HG02678 (cell line): ENCODE results near the gene MESP2.
"Not testable (repeated sequence)": the region's sequence is repeated elsewhere in the genome, so short reads cannot be mapped to it uniquely, and the experiment has no call there.

ENCODE experiments used
- ATAC-seq: cut with Tn5 transposase; IDR thresholded peaks from one replicate; pipeline ENCODE4 v1.9.1; 2021; ENCODE audit warnings: mild to moderate bottlenecking, moderate library complexity; ENCODE audit not compliant: unreplicated experiment

The MESP2 gene

DNA sequence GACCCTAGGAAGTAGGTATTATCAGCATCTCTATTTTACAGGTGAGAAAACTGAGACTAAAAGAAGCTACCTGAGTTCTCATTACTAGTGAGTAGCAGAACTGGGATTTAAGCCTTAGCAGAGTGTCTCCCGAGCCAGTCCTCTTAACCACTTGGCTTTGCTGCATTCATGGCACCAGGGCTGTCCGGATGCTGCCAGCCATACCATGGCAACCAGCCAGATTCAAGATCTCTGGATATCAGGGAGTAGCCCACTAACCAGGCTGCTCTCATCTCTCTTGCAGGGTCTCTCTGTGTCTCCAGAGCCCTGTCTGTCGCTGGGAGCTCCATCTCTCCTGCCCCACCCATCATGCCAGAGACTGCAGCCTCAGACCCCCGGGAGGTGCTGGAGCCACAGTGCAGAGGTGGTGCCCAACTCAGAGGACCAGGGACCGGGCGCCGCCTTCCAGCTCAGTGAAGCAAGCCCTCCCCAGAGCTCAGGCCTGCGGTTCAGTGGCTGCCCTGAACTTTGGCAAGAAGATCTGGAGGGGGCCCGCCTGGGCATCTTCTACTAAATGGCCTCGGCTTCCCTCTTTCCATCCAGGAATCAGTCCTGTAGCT lies 1.7 kb downstream of the MESP2 start:
- ATAC-seq: no peak

DNA sequence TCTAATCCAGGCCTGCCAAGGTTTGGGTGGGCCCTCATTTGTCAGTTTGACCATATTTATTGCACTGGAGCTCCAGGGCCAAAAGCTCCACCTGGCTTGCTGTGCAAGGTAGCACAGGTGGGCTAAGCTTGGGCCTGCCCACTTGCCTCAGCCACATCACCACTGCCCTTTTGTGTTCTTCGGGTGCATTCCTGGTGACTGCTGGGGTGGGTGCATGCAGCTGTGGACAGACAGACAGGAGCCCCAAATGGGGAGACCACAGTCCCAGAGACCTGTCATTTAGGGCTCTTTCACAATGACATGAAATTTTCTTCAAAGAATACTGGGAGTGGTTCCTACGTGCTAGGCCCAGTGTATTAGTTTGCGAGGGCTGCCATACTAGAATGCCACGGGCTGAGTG lies 2.7 kb downstream of the MESP2 start:
- no peak for ATAC-seq

DNA sequence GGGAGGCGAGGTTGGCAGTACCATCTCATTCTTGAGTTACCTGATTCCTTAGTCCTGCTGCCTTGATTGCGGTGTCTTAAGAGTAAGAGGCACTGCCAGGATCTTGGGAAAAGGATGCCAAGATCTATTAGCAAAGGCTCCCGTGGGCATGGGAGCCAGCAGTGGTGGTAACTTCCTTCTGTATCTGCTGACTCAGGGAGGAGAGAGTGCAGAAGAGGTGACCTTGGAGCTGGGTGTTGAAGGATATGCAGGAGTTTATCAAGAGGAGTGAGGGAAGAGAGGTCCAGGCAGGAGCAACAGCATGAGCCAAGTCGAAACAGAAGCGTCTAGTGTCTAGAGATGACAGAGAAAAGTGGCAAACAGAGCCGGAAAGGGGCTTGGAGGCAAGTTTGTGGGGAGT lies 4.5 kb downstream of the MESP2 start:
- ATAC-seq: no peak

DNA sequence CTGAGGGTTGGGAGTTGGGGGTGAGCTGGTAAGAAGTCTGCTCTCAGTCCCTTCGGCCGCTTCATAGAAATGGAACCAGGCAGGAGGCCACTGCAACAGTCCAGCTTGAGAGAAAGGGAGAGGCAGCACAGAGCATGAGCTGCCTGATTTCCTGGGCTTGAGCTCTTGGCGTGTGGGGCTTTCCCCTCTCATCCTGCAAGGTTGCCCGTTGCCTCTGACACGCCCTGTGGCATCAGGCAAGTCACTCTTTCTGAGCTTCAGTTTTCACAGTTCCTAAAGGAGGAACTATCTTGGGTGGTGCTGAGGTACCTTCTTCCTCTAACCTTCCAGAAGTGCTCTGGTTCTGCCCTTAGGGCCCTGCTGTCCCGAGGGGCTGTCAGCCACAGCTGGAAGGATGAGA lies 4.9 kb downstream of the MESP2 start:
- no peak for ATAC-seq

DNA sequence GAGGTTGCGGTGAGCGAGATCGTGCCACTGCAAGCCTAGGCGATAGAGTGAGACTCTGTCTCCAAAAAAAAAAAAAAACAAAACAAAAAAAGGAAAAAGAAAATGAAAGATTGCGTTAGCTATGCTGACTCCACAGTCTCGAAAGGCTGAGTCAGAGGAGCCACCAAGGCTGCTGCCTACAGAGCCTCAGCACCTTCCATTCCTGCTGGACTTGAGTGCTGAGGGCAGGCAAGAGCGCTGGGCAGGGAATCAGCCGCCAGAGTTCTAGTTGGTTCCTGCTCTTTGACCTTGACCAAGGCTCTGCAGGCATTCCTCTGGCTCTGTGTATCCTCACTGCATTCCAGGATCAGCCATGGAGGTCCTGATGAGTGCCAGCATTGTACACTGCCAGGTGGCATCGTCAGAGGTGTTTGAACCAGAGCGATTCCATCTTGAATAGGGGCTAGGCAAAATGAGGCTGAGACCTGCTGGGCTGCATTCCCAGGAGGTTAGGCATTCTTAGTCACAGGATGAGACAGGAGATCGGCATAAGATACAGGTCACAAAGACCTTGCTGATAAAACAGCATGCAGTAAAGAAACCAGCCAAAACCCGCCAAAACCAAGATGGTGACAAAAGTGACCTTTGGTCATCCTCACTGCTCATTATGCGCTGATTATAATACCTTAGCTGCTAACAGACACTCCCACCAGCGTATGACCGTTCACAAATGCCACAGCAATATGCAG lies 5.9 kb downstream of the MESP2 start:
- no peak for ATAC-seq

DNA sequence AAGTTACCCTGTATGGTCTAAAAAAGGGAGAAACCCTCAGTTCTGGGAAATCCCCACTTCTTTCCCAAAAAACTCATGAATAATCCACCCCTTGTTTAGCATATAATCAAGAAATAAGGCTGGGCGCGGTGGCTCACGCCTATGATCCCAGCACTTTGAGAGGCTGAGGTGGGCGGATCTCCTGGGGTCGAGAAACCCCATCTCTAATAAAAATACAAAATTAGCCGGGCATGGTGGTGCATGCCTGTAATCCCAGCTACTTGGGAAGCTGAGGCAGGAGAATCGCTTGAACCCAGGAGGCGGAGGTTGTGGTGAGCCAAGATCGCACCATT lies 6.5 kb downstream of the MESP2 start:
- ATAC-seq: not testable (repeated sequence)

DNA sequence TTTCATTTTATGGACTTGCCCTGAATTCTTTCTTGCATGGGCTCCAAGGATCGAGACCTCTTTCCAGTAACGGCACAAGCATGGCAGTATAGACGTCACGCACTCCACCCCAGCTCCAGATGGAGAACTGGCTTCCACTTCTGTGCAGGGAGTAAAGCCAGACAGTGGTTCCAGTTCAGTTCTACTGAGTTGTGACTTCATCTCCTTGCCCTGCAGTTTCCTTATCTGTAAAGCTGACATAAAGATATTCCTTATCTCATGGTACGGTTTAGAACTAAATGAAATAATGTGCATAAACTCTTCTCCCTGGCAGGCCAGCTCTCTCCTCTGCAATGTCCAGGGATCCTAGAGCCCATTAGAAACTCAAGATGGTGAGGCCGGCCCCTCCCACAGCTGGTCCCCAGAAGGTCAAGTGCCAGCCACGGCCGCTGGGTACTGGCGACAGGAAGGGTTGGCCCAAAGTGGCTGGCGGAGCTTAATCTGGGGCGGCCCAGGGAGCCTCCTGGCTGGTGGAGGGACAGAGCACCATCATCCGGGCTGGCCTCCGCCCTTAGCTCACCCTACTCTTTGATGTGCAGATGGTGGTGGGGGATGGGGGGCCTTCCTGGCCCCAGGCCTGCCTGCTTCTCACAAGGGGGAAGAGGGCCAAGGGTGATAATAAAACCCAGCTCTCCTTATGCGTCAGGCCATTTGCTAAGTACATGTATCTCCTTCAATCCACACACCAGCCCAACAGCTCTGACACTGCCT lies 7.2 kb downstream of the MESP2 start:
- no peak for ATAC-seq

DNA sequence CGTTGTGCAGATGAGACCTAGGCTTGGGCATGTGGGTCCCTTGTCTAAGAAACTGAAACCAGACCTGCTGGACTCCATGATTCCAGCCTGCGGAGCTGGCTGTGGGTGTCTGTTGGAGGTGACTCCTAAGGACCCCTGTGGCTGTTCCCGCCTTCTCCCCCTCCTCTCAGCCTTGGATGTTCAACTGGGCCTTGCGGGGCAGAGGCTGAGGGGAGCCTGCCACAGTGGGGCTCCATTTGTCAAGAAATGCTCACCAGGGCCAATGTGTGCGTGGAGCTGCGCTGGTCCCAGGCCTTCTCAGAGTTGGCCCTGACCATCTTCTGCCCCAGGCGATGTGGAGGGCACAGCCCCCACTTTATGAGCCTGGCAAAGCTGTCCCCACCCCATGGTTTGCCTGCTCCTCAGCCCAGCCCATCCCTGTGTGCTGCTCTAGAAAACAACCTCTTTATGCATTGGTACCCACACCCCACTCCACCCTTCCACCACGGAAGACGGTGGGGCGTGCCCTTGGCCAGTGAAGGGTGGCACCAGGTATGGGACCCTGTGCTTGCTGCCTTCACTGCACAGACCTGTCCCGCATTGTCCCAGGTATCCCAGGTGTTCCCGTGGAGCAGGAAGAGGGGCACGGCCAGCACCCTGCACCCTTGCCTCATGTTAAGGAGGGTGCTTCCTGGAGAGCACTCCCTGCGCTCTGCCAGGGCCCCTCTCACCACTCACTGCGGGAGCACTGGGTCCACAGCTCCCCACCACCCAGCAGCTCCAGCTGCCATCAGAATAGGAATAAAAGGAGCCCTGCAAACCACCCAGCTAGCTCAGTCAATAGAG lies 7.9 kb downstream of the MESP2 start:
- ATAC-seq: no peak

DNA sequence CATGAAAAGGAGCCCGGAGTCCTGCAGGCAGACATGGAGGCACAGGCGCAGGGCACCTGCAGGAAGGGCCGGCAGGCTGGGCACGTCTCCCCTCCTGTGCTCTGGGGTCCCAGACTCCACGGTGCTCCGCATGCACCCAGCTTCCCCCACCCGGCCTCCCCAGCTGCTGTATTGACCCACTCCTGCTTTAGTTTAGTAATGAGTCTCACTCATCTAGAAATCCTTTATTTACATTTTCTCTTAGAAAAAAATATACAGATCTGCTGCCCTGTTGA lies 8.5 kb downstream of the MESP2 start:
- no peak for ATAC-seq

DNA sequence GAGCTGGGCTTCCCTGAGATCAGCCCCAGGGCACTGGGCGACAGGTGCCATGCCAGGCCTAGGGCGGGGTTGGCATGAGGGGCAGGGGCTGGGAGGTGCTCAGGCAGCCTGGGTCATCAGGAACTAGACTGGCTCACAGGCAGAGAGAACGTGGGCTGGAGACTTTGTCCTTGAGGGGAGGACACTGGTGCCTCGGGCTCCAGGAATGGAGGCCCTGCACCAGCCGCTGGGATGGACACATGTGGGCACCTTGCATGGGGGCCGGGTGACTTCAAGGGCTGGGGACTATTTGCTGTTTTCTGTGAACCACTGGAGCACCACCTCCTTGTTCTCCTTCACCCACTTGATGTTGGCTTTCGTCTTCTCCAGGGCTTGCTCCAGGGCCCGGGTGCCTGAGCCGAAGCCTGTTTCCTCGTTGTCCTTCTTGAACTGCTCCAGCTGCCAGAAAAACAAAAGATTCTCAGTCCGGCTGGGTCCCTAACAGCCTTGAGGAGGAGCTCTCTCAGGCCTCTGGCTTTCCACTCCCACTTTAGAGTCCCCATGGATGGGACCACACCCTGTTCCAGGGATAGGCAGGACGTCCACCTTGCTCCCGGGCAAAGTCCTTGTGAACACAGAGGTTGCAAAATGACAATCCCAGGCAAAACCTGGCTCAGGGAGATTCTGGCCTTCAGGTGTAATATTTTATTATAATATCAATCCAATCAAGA lies 9.1 kb downstream of the MESP2 start:
- no peak for ATAC-seq

DNA sequence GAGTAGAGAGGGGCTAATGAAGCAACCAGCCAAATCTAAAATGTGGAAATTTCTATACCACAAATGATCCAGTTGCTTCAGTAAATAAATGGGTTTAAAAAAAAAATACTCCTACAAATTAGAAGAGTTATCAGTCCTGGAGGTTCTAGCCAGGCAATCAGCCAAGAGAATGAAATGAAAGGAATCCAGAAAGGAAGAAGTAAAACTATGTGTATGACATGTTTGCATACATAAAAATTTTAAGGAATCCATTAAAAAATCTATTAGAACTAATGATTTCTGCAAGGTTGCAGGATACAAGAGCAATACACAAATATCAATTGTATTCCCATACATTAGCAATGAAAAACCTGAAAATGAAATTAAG lies 9.6 kb downstream of the MESP2 start:
- no peak for ATAC-seq

DNA sequence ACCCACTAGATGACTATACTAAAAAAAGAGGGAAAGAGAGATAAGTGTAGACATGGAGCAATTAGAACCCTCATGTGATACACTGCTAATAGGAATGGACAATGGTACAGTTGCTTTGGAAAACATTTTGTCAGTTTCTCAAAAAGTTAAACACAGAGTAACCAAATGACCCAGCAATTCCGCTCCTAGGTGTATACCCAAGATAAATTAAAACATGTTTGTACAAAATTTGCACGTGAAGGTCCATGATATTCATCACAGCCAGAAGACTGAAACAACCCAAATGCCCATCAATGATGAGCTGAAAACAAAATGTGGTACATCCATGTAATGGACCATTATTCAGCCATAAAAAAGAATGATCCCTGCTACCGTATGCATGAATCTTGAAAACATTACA lies 11.8 kb downstream of the MESP2 start:
- no peak for ATAC-seq

DNA sequence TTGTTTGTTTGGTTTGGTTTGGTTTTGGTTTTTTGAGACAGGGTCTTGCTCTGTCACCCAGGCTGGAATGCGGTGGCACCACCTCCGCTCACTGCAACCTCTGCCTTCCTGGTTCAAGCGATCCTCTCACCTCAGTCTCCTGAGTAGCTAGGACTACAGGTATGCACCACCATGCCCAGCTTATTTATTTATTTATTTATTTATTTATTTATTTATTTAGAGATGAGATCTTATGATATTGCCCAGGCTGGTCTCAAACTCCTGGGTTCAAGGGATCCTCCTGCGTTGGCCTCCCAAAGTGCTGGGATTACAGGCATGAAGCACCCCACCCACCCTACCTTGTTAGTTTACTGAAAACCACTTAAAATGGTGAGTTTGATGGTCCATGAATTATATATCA lies 12.5 kb downstream of the MESP2 start:
- not testable (repeated sequence) for ATAC-seq

DNA sequence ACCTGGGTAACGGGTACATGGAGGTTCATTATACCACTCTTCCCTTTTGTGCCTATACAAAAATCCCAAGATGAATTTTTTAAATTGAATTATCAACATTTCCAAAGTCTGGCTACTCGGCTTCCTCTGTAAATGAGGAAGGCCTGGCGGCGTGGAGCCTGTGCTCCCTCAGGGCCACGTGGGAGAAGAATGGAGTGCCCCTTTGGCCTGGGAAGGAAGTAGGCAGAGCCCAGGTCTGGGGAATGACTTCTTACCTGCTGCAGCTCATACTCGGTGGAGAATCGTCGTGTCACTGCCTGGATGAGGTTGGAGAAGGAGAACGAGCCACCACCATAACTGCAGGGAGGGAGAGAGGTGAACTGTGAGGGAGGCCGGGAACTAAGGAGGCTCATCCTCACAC lies 14.1 kb downstream of the MESP2 start:
- no peak for ATAC-seq

DNA sequence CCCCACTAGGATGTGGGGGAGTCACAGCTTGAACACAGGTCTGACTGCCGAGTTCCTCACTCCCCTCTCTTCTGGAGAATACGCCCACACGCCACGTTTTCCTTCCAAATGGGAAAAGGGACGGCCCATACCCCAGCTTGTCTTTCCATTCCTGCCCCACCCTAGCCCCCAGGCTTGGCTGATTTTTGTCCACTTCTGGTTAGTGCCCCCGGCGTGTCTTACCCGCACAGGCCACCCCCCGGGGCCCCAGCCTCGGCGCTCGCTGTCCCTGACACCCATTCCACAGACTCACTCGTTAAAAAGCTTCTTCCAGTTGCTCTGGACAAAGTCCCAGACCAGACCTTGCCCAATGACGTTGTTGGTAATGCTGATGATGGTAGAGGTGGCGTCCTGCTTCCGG lies 14.5 kb downstream of the MESP2 start:
- ATAC-seq: no peak

DNA sequence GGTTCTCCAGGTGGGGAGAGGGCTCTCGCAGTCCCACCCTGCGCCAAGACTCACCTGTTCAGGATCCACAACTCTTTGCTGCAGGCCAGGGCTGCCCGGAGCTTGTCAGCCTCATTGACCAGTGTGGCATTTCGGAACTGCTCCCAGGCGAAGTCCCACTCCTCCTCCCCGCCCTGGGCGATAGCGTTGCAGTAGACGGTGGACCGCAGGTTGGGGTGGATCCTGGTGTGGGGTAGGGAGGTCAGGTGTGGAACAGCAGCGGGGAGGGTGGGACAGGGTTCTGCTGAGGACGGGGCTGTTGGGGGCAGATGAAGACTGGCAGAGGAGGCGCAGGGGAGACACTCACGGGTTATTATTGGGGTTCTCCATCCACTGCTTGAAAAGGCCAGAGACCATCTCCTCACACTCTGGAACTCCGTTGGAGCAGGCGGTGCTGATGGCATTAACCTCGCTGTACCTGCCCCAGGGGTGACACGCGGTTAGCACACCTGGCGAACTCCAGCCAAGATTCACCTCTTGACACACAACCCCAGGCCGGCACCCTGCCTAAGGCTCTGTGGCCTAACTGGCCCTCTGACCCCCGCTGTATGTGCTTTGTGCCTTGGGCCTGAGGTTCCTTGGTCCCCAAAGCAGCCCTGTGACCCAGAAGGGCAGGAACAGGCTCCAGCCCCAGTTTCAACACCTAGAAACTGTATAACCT lies 16.1 kb downstream of the MESP2 start:
- no peak for ATAC-seq

DNA sequence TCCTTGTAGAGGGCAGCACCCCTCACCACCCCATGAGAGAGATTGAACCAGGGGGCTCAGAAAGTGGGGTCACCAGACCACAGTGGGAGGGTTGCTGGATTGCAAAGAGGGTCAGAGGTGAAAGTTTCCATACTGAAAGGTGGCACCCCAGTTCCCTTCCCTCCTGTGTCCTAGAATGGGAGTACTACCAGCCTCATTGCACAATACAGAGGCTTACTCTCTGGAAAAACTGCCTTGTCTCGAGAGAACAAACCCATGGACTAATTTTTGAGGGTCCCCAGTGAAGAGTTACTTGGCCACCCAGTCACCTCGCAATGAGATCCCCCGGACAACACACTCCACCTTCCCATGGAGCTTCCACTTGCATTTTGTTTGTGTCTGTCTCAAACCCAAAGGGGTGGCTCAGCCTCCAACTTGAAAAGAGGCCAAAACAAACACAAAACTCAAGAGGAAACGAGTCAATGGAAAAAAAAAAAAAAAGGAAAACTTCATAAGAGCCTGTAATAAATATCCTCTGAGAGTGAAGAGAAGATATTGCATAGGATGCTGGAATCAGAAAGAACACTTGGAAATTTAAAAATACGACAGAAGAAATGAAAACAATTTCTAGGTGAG lies 18.6 kb downstream of the MESP2 start:
- no peak for ATAC-seq

DNA sequence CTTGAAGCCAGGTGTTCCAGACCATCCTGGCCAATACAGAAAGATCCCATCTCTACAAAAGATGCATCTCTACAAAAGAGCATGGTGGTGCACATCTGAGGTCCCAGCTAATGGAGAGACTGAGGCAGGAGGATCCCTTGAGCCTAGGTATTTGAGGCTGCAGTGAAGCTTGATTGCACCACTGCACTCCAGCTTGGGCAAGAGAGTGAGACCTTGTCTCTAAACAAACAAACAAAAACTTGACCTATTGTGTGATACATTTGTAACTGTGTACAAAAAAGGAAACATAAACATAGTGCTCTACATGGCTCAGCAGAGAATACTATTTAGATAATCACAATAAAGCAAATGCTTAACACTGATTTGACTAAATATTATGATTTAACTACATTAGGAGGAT lies 19.9 kb downstream of the MESP2 start:
- ATAC-seq: no peak

DNA sequence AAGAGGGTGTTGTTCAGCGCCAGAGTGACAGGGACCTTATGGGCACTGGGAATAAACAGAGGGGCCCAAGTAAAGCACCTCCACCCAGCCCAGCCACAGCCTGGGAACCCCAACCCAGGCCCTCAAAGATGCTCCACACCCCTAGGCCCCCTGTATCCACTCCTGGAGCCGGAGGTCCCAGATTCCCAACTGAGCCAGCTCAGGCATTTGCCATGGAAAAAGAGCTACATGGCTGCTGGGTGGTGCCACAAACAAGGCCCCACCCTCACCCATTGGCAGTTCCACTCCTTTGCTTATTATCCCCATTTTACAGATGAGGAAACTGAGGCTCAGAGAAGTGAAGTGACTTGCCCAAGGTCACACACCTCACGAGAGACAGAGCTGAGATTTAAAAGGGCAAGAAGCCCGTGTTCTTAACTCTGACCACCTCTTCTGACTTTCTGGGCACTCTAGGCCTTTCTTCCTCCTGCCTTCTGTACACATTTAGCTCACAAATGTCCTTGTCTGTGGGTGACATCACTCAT lies 21.6 kb downstream of the MESP2 start:
- no peak for ATAC-seq
